ENCODE data around the gene TEF.

Gene TEF

GRCh38 chr22:41355895-41356294 lies 25.8 kb upstream of the TEF start:
- no peak for DNase-seq

GRCh38 chr22:41356430-41357028 lies 25.2 kb upstream of the TEF start:
- DNase-seq, result no peak

- DNase-seq, result no peak
Observed at GRCh38 chr22:41357191-41357590, 24.6 kb upstream of the TEF start.

GRCh38 chr22:41358927-41359326 lies 22.8 kb upstream of the TEF start:
- DNase-seq, result no peak

- no peak for DNase-seq
Observed at GRCh38 chr22:41359376-41359775, 22.4 kb upstream of the TEF start.

- DNase-seq, result no peak
Observed at GRCh38 chr22:41360126-41360525, 21.6 kb upstream of the TEF start.

GRCh38 chr22:41361716-41362310 lies 19.9 kb upstream of the TEF start:
- no peak for DNase-seq

GRCh38 chr22:41362615-41363014 lies 19.1 kb upstream of the TEF start:
- no peak for DNase-seq

- no peak for DNase-seq
Observed at GRCh38 chr22:41364233-41364632, 17.5 kb upstream of the TEF start.

GRCh38 chr22:41364955-41365354 lies 16.8 kb upstream of the TEF start:
- DNase-seq, result no peak

GRCh38 chr22:41365425-41365824 lies 16.3 kb upstream of the TEF start:
- DNase-seq, result no peak

- DNase-seq, result no peak
Observed at GRCh38 chr22:41366323-41367029, 15.3 kb upstream of the TEF start.

GRCh38 chr22:41367039-41367679 lies 14.6 kb upstream of the TEF start:
- DNase-seq, result peak; percentile 10

- DNase-seq, result no peak
Observed at GRCh38 chr22:41367680-41368542, 13.8 kb upstream of the TEF start.

- no peak for DNase-seq
Observed at GRCh38 chr22:41368543-41369423, 13.0 kb upstream of the TEF start.

GRCh38 chr22:41369424-41369745 lies 12.4 kb upstream of the TEF start:
- no peak for DNase-seq

GRCh38 chr22:41369837-41370236 lies 11.9 kb upstream of the TEF start:
- DNase-seq, result no peak

GRCh38 chr22:41377846-41378245 lies 3.9 kb upstream of the TEF start:
- DNase-seq, result no peak

- no peak for DNase-seq
Observed at GRCh38 chr22:41380993-41381328, 781 bp upstream of the TEF start.

- DNase-seq, result peak; percentile 53
Observed at GRCh38 chr22:41382098-41382578, 396 bp downstream of the TEF start.

GRCh38 chr22:41382610-41383009 lies 868 bp downstream of the TEF start:
- no peak for DNase-seq

GRCh38 chr22:41383085-41383484 lies 1.3 kb downstream of the TEF start:
- DNase-seq, result no peak

Measured in activated CD4-positive, alpha-beta T cell treated with anti-CD3 and anti-CD28 coated beads, Interleukin-2, amount 50 U/mL, for 1 hour (primary cell).